ENCODE results near the gene GPC6.

GPC6 gene

DNA sequence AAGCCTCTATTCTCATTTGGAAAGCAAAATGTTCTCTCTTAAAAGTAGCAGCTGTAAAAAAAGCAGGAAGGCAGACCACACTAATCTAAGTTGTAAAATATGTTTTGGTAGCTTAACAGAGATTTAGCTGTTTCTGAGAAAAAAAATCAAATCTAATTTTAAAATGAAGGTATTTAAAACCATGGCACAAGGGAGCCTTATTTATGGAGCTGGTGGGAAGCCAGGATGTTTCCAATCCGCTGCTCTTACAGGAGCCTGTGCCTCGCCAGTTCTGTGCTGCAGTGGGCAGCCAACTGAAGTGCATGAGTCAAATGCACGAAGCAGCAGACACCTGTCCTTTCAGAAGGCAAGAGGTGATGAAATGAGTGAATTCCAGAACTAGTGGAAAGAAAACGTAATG lies 28.2 kb downstream of the GPC6 start:
- CTCF ChIA-PET = interaction anchor here (0.6 to 0.7 kb wide), 2 partner anchors 116 to 967 kb away, joined by 3 read pairs; no protein-coding TSS in a partner anchor

DNA sequence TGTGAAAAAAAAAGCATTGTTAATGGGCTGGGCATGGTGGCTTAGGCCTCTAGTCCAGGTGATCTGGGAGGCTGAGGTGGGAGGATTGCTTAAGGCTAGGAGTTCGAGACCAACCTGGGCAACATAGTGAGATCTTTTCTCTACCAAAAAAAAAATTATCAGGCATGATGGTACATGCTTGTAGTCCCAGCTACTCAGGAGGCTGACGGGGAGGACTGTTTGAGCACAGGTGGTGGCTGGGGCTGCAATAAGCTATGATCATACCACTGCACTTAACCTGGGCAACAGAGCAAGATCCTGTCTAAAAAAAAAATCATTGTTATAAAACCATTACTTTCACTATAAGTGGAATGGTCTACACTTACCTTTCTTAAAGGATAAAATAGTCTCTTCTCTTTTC lies 30.4 kb downstream of the GPC6 start:
- Histone ChIP-seq H3K4me1 (ENCODE audit: control insufficient read depth, insufficient read depth, low read length) (no peaks in the 10 kb centered on the region), H3K9me3 (ENCODE audit: control insufficient read depth, insufficient read depth, low read depth, low read length) (no peaks in the 10 kb centered on the region)
- POLR2A ChIA-PET = no interaction called here

More for the DNA sequence above, 28.2 kb downstream of the GPC6 start:
- no peak overlapping the region for H3K27ac ChIP-seq (ENCODE audit: extremely low read depth, low read depth, low read length)
- H3K4me1 ChIP-seq (ENCODE audit: control insufficient read depth, insufficient read depth, low read length) = no peaks in the 10 kb centered on the region
- POLR2A ChIA-PET = no interaction called here
- no peaks in the 10 kb centered on the region for H3K36me3 ChIP-seq (ENCODE audit: control insufficient read depth in 2 of 2, insufficient read depth in 1 of 2, low read length in 2 of 2)
- H3K4me3 ChIP-seq (ENCODE audit: low read depth, low read length) = no peak overlapping the region
- TF ChIP-seq HOXA7 (CRISPR knock-in tag; IDR thresholded peaks at IDR 0.05; ENCODE audit: borderline replicate concordance) (no peak), ZNF394 (tag by site-specific recombination; IDR thresholded peaks at IDR 0.05; ENCODE audit: borderline replicate concordance) (no peak), ZSCAN30 (tag by site-specific recombination; IDR thresholded peaks at IDR 0.05) (no peak), ZNF37A (tag by site-specific recombination; IDR thresholded peaks at IDR 0.05) (no peak), ZNF707 (tag by site-specific recombination; IDR thresholded peaks at IDR 0.05) (no peak), ZNF510 (tag by site-specific recombination; IDR thresholded peaks at IDR 0.05; ENCODE audit: insufficient replicate concordance) (no peak), HOXC10 (CRISPR knock-in tag; IDR thresholded peaks at IDR 0.05) (no peak), ZNF404 (tag by site-specific recombination; IDR thresholded peaks at IDR 0.05) (no peak)
- TF ChIP-seq, protein P1, sequence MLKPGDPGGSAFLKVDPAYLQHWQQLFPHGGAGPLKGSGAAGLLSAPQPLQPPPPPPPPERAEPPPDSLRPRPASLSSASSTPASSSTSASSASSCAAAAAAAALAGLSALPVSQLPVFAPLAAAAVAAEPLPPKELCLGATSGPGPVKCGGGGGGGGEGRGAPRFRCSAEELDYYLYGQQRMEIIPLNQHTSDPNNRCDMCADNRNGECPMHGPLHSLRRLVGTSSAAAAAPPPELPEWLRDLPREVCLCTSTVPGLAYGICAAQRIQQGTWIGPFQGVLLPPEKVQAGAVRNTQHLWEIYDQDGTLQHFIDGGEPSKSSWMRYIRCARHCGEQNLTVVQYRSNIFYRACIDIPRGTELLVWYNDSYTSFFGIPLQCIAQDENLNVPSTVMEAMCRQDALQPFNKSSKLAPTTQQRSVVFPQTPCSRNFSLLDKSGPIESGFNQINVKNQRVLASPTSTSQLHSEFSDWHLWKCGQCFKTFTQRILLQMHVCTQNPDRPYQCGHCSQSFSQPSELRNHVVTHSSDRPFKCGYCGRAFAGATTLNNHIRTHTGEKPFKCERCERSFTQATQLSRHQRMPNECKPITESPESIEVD (tag by site-specific recombination; IDR thresholded peaks at IDR 0.05) = peak; percentile 53; the same call in 1 of the 2 replicates
- no peaks in the 10 kb centered on the region for H3K9me3 ChIP-seq (ENCODE audit: control insufficient read depth, insufficient read depth, low read depth, low read length)

GRCh38 chr13:93259527-93260080 lies 33.0 kb downstream of the GPC6 start:
- ChIA-PET POLR2A (no interaction called here), CTCF (no interaction called here)
- TF ChIP-seq ZFP3 (tag by site-specific recombination; IDR thresholded peaks at IDR 0.05; ENCODE audit: low read depth) = peak; percentile 41; the same call in 1 of the 2 replicates
- no peak for TF ChIP-seq ZNF560 (tag by site-specific recombination; IDR thresholded peaks at IDR 0.05; ENCODE audit: borderline replicate concordance)
- no peak overlapping the region for H3K27ac ChIP-seq (ENCODE audit: extremely low read depth, low read depth, low read length)
- H3K4me3 ChIP-seq (ENCODE audit: low read depth, low read length) = no peak overlapping the region
- no peaks in the 10 kb centered on the region for H3K9me3 ChIP-seq (ENCODE audit: control insufficient read depth, insufficient read depth, low read depth, low read length)
- H3K36me3 ChIP-seq (ENCODE audit: control insufficient read depth in 2 of 2, insufficient read depth in 1 of 2, low read length in 2 of 2) = no peaks in the 10 kb centered on the region
- H3K4me1 ChIP-seq (ENCODE audit: control insufficient read depth, insufficient read depth, low read length) = no peaks in the 10 kb centered on the region

More for the DNA sequence above, 30.4 kb downstream of the GPC6 start:
- Histone ChIP-seq H3K27ac (ENCODE audit: extremely low read depth, low read depth, low read length) (no peak overlapping the region), H3K4me3 (ENCODE audit: low read depth, low read length) (no peak overlapping the region), H3K36me3 (ENCODE audit: control insufficient read depth in 2 of 2, insufficient read depth in 1 of 2, low read length in 2 of 2) (no peaks in the 10 kb centered on the region)
- CTCF ChIA-PET = no interaction called here
- TF ChIP-seq ZFP41 (tag by site-specific recombination; IDR thresholded peaks at IDR 0.05; ENCODE audit: borderline replicate concordance) (no peak), ZNF121 (tag by site-specific recombination; IDR thresholded peaks at IDR 0.05) (peak; percentile 64), ZNF221 (tag by site-specific recombination; IDR thresholded peaks at IDR 0.05; ENCODE audit: borderline replicate concordance) (no peak)

DNA sequence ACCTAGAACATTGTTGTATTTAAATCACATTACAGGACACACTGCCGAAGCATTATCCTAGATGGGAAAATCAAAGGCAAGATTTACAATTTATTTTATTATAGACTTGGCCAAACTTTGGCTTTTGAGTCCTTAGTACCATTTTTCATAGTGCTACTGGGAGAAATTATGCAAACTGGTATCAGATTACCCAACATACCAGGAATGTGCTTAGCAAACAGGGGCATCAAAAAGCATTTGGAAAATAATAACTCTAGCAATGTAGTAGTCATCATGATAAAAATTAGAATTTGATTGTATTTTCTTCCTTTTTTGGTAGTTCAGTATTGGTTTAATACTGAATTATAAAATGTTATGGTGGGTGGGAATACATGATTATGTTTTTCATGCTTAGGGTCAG lies 34.0 kb downstream of the GPC6 start:
- Histone ChIP-seq H3K4me1 (ENCODE audit: control insufficient read depth, insufficient read depth, low read length) (no peaks in the 10 kb centered on the region), H3K9me3 (ENCODE audit: control insufficient read depth, insufficient read depth, low read depth, low read length) (no peaks in the 10 kb centered on the region), H3K36me3 (ENCODE audit: control insufficient read depth in 2 of 2, insufficient read depth in 1 of 2, low read length in 2 of 2) (no peaks in the 10 kb centered on the region), H3K4me3 (ENCODE audit: low read depth, low read length) (no peak overlapping the region), H3K27ac (ENCODE audit: extremely low read depth, low read depth, low read length) (no peak overlapping the region)
- ChIA-PET CTCF (no interaction called here), POLR2A (no interaction called here)
- no peak for TF ChIP-seq ZNF785 (tag by site-specific recombination; IDR thresholded peaks at IDR 0.05)
- TF ChIP-seq ZNF221 (tag by site-specific recombination; IDR thresholded peaks at IDR 0.05; ENCODE audit: borderline replicate concordance) = no peak
- no peak for TF ChIP-seq ZNF600 (tag by site-specific recombination; IDR thresholded peaks at IDR 0.05)
- TF ChIP-seq PRDM1 (tag by site-specific recombination; IDR thresholded peaks at IDR 0.05) = no peak
- TF ChIP-seq ZNF658 (tag by site-specific recombination; IDR thresholded peaks at IDR 0.05) = no peak
- no peak for TF ChIP-seq ZNF76 (tag by site-specific recombination; IDR thresholded peaks at IDR 0.05; ENCODE audit: borderline replicate concordance, low read depth)
- TF ChIP-seq, protein P2, sequence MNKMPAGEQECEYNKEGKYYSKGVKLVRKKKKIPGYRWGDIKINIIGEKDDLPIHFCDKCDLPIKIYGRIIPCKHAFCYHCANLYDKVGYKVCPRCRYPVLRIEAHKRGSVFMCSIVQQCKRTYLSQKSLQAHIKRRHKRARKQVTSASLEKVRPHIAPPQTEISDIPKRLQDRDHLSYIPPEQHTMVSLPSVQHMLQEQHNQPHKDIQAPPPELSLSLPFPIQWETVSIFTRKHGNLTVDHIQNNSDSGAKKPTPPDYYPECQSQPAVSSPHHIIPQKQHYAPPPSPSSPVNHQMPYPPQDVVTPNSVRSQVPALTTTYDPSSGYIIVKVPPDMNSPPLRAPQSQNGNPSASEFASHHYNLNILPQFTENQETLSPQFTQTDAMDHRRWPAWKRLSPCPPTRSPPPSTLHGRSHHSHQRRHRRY (tag by site-specific recombination; IDR thresholded peaks at IDR 0.05) = no peak
- no peak for TF ChIP-seq ZNF610 (tag by site-specific recombination; IDR thresholded peaks at IDR 0.05; ENCODE audit: borderline replicate concordance)
- no peak for TF ChIP-seq ZNF223 (tag by site-specific recombination; IDR thresholded peaks at IDR 0.05)
- no peak for TF ChIP-seq ZBTB8A (tag by site-specific recombination; IDR thresholded peaks at IDR 0.05)
- TF ChIP-seq ZSCAN16 (tag by site-specific recombination; IDR thresholded peaks at IDR 0.05) = no peak
- TF ChIP-seq ZNF48 (tag by site-specific recombination; IDR thresholded peaks at IDR 0.05) = no peak
- no peak for TF ChIP-seq ZNF416 (tag by site-specific recombination; IDR thresholded peaks at IDR 0.05)
